ENCODE data around the gene BANF1.

GRCh38 chr11:65954771-65955170 is 47.5 kb upstream of the BANF1 start:
- TF ChIP-seq, protein P1, sequence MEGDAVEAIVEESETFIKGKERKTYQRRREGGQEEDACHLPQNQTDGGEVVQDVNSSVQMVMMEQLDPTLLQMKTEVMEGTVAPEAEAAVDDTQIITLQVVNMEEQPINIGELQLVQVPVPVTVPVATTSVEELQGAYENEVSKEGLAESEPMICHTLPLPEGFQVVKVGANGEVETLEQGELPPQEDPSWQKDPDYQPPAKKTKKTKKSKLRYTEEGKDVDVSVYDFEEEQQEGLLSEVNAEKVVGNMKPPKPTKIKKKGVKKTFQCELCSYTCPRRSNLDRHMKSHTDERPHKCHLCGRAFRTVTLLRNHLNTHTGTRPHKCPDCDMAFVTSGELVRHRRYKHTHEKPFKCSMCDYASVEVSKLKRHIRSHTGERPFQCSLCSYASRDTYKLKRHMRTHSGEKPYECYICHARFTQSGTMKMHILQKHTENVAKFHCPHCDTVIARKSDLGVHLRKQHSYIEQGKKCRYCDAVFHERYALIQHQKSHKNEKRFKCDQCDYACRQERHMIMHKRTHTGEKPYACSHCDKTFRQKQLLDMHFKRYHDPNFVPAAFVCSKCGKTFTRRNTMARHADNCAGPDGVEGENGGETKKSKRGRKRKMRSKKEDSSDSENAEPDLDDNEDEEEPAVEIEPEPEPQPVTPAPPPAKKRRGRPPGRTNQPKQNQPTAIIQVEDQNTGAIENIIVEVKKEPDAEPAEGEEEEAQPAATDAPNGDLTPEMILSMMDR (conservative IDR thresholded peaks at IDR 0.05 in 1 of 2, IDR thresholded peaks at IDR 0.05 in 1 of 2; ENCODE audit: extremely low read depth in 1 of 2, insufficient read depth in 1 of 2, low read depth in 1 of 2, low read length in 2 of 2): no peak
- TF ChIP-seq EZH2 (IDR thresholded peaks at IDR 0.05; ENCODE audit: borderline replicate concordance, low read length): no peak
